HCT116 (cell line): Measurements from ENCODE around the gene PLXNB3.
"Not testable (repeated sequence)": the region's sequence is repeated elsewhere in the genome, so short reads cannot be mapped to it uniquely, and the experiment has no call there.

Experiments used
- CTCF ChIP-seq, 3 experiments: fragments of 200-600 bp in 1 of 3; sonication (generic) in 1 of 3; IDR thresholded peaks in 2 of 3; conservative IDR thresholded peaks in 1 of 3; 2 replicates each; pipeline ENCODE4 v1.5.1; 2012 to 2017; ENCODE audit warnings: low read depth in 2 of 3, low read length in 2 of 3, antibody characterized with exemption in 1 of 3, borderline replicate concordance in 1 of 3, control low read depth in 1 of 3, mild to moderate bottlenecking in 1 of 3, mixed read lengths in 1 of 3, mixed run types in 1 of 3, moderate library complexity in 1 of 3; ENCODE audit not compliant: insufficient read depth in 1 of 3
- ELF1 ChIP-seq: IDR thresholded peaks from 2 replicates; pipeline ENCODE4 v1.6.1; 2012; ENCODE audit warnings: low read depth, borderline replicate concordance
- MAX ChIP-seq: IDR thresholded peaks from 2 replicates; pipeline ENCODE4 v1.6.1; 2012
- POLR2A ChIP-seq: IDR thresholded peaks from 2 replicates; pipeline ENCODE4 v1.7.0; 2011; ENCODE audit warnings: borderline replicate concordance; ENCODE audit not compliant: insufficient read depth, insufficient read length; ENCODE audit errors: extremely low read depth
- POLR2AphosphoS5 ChIP-seq: IDR thresholded peaks from 2 replicates; pipeline ENCODE4 v1.6.1; 2011; ENCODE audit warnings: mild to moderate bottlenecking, low read depth, low read length, moderate library complexity
- YY1 ChIP-seq: IDR thresholded peaks from 2 replicates; pipeline ENCODE4 v1.6.1; 2011; ENCODE audit warnings: low read length, low read depth, moderate library complexity, mild to moderate bottlenecking; ENCODE audit not compliant: insufficient replicate concordance; ENCODE audit errors: extremely low read depth

- TF ChIP-seq MAX; POLR2A; POLR2AphosphoS5; ELF1; YY1; CTCF (IDR thresholded peaks at IDR 0.05 in 2 of 3, conservative IDR thresholded peaks at IDR 0.05 in 1 of 3; ENCODE audit: borderline replicate concordance in 1 of 3, insufficient read depth in 1 of 3, low read depth in 2 of 3, low read length in 2 of 3): not testable (repeated sequence)
Observed at GRCh38 chrX:153745067-153745433, 19.0 kb upstream of the PLXNB3 start.
